ENCODE results near the gene TP53I3.

DNA sequence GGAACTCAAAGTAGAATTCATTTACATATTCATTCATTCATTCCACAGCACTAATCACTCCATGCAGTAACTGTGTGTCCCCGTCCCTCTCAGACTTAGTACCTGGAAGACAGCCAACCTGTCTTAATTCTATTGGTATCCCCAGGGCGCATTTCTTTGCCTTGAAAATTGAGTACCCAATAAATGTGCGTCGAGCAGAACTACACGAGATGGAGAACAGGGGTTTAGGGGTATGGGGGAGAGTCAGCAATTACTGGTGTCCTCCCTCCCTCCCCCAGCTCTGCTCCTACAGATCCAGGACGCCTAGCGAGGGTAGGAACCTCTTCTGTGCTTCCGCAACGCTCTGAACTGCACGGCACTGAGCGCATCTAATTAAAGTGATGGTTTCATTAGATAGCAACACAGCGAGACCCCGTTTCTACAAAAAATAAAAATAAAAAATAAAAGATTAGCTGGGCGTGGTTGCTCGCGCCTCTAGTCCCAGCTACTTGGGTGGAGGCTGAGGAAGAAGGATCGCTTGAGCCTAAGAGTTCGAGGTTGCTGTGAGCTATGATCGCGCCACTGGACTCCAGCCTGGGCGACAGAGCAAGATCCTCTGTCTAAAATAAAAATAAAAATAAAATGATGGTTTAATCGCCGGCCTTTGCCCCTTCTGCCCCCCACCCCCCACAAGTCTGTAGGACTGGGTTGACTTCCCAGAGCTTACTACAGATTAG lies 35.7 kb downstream of the TP53I3 start:
- TF ChIP-seq, protein P1, sequence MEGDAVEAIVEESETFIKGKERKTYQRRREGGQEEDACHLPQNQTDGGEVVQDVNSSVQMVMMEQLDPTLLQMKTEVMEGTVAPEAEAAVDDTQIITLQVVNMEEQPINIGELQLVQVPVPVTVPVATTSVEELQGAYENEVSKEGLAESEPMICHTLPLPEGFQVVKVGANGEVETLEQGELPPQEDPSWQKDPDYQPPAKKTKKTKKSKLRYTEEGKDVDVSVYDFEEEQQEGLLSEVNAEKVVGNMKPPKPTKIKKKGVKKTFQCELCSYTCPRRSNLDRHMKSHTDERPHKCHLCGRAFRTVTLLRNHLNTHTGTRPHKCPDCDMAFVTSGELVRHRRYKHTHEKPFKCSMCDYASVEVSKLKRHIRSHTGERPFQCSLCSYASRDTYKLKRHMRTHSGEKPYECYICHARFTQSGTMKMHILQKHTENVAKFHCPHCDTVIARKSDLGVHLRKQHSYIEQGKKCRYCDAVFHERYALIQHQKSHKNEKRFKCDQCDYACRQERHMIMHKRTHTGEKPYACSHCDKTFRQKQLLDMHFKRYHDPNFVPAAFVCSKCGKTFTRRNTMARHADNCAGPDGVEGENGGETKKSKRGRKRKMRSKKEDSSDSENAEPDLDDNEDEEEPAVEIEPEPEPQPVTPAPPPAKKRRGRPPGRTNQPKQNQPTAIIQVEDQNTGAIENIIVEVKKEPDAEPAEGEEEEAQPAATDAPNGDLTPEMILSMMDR (IDR thresholded peaks at IDR 0.05 in 4 of 5, conservative IDR thresholded peaks at IDR 0.05 in 1 of 5): no peak
- no peak for TF ChIP-seq POLR2A (IDR thresholded peaks at IDR 0.05)
